ENCODE data around the gene ELL2.

DNA sequence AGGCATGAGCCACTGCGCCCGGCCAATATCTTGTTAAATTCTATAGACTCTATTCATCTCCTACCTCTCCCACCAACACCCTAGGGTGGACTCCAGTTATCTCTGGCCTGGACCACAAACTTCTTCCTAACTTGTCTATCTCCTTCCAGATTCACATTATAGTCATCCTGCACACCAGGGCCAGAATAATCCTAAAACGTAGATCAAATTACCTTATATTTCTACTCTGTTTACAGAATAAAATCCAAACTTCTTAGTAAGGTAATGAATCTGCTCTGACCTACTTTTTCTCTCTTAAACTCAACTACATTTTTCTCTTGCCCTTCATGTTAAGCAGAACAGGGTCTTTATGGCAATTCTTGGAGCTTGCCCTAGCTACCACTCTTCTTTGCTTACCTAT is 6.9 kb downstream of the ELL2 start:
- TF ChIP-seq EZH2 (IDR thresholded peaks at IDR 0.05) (no peak), POLR2AphosphoS5 (IDR thresholded peaks at IDR 0.05; ENCODE audit: borderline replicate concordance, low read depth, low read length) (no peak), FOXP2 (optimal IDR thresholded peaks at IDR 0.05; ENCODE audit: control extremely low read depth, extremely low read length, insufficient read depth) (no peak)
